Right atrium auricular region (tissue), 2 donors: ENCODE results near the gene MYH10. TPM values are rescaled to one million over a fixed set of nuclear protein-coding genes. Genes with fewer than 3 reads are reported as not detected.
A peak's percentile ranks its signal among the peaks of the same experiment; 100 is the strongest.

Experiments used
- DNase-seq: peaks from one replicate; pipeline ENCODE4 v3.0.0-alpha.2; 2019; ENCODE audit warnings: low spot score
- H3K27ac ChIP-seq, 2 donors: fragments of 200-600 bp; sonication (generic); 1 replicate in 1 of 2; 2 replicates in 1 of 2; pipeline ENCODE4 v1.5.1; 2016 to 2019
- H3K27me3 ChIP-seq, 2 donors: fragments of 200-600 bp; sonication (generic); one replicate each; pipeline versions ENCODE4 v1.5.1 to v1.6.0; 2017 to 2019
- H3K36me3 ChIP-seq: fragments of 200-600 bp; sonication (generic); one replicate; pipeline ENCODE4 v1.5.1; 2016
- H3K4me1 ChIP-seq, 2 donors: fragments of 200-600 bp; sonication (generic); one replicate each; pipeline versions ENCODE4 v1.5.1 to v1.6.0; 2017 to 2019
- H3K4me3 ChIP-seq, 2 donors: fragments of 200-600 bp; sonication (generic); 1 replicate in 1 of 2; 2 replicates in 1 of 2; pipeline ENCODE4 v1.5.1; 2017 to 2019; ENCODE audit warnings: mild to moderate bottlenecking in 1 of 2, moderate library complexity in 1 of 2
- H3K9me3 ChIP-seq, 2 donors: fragments of 200-600 bp; sonication (generic); one replicate each; pipeline ENCODE4 v1.5.1; 2019
- CTCF ChIP-seq, 2 donors: fragments of 200-600 bp; sonication (generic); IDR thresholded peaks; one replicate each; pipeline ENCODE4 v1.5.1; 2019; ENCODE audit warnings: antibody characterized with exemption in 2 of 2
- total RNA-seq, 2 donors: library from RNA; depleted of rRNA; stranded (reverse); fragments of >200 nt; gene quantifications; one replicate each; pipeline ENCODE4 v1.1.0, GENCODE V29; 2016

The MYH10 gene
- total RNA-seq, 2 donors from 2014 or later, result 48.9 to 49.1 TPM

GRCh38 chr17:8475781-8476180, 154.7 kb downstream of the MYH10 start:
- Histone ChIP-seq H3K4me1 (peaks cover 0 to 22% of the 10 kb centered on the region in 2 donors), H3K9me3 (no peaks in the 10 kb centered on the region), H3K36me3 (peaks cover 80% of the 10 kb centered on the region)

DNA sequence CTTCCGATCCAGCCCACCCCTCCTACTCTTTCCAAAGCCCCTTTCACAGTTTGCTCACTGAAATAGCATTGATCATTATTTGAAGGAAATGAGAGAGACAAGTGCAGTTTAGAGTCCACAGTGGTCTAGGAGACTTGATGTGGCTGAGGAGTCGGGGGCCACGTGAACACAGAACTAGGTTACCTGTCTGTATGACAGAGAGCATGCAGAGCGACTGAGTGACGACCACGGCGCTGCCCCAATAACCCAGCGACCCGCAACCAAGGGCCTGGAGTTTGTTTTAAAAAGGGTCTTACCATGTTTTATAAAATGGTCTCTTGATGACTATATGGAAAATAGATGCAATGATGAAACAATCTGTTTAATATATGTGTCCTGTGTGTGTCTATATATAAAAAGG, 155.3 kb downstream of the MYH10 start:
- no peaks in the 10 kb centered on the region for H3K9me3 ChIP-seq
- no peak for DNase-seq
- no peak overlapping the region for H3K27ac ChIP-seq
- H3K4me3 ChIP-seq, result no peak overlapping the region
- no peak for TF ChIP-seq CTCF (IDR thresholded peaks at IDR 0.05)
- peaks cover 75% of the 10 kb centered on the region for H3K36me3 ChIP-seq
- no peaks in the 10 kb centered on the region for H3K27me3 ChIP-seq
- H3K4me1 ChIP-seq, result peaks cover 0 to 23% of the 10 kb centered on the region in 2 donors

More at GRCh38 chr17:8475781-8476180, 154.7 kb downstream of the MYH10 start:
- TF ChIP-seq CTCF (IDR thresholded peaks at IDR 0.05), result no peak
- no peaks in the 10 kb centered on the region for H3K27me3 ChIP-seq
- H3K27ac ChIP-seq, result no peak overlapping the region
- no peak overlapping the region for H3K4me3 ChIP-seq
- DNase-seq, result no peak

GRCh38 chr17:8474826-8475225, 155.7 kb downstream of the MYH10 start:
- Histone ChIP-seq H3K27ac (no peak overlapping the region), H3K27me3 (no peaks in the 10 kb centered on the region), H3K4me3 (no peak overlapping the region), H3K9me3 (no peaks in the 10 kb centered on the region), H3K4me1 (peaks cover 0 to 23% of the 10 kb centered on the region in 2 donors), H3K36me3 (peaks cover 71% of the 10 kb centered on the region)
- TF ChIP-seq CTCF (IDR thresholded peaks at IDR 0.05), result no peak
- no peak for DNase-seq

GRCh38 chr17:8473451-8474192, 156.9 kb downstream of the MYH10 start:
- Histone ChIP-seq H3K27me3 (no peaks in the 10 kb centered on the region), H3K27ac (peak overlapping the region in 1 of 2 donors; percentile 21), H3K36me3 (peaks cover 64% of the 10 kb centered on the region), H3K9me3 (no peaks in the 10 kb centered on the region), H3K4me1 (peaks cover 0 to 24% of the 10 kb centered on the region in 2 donors), H3K4me3 (no peak overlapping the region)
- DNase-seq, result no peak
- TF ChIP-seq CTCF (IDR thresholded peaks at IDR 0.05), result no peak

DNA sequence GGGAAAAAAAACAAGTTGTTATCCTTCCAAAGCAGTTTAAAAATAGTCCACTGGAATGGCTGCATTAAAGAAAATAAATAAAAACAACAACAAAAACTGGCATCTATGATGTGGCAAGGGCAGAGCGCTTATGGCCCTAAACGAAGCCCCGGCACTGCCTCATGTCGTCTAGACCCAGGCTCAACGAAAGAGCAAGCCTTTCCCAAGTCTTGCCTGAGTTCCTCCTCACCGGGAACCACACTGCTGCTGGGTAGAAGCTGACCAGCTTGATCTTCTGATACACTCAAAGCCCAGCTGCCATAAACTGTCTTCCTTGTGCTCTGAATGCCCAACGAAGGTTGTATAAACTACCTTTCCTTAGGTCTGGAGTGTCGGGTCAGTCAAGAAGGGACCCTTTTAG, 157.9 kb downstream of the MYH10 start:
- H3K4me1 ChIP-seq, result peaks cover 0 to 24% of the 10 kb centered on the region in 2 donors
- H3K9me3 ChIP-seq, result no peaks in the 10 kb centered on the region
- peaks cover 64% of the 10 kb centered on the region for H3K36me3 ChIP-seq
- DNase-seq, result no peak
- no peak overlapping the region for H3K4me3 ChIP-seq
- peak overlapping the region in 1 of 2 donors; percentile 3 for H3K27ac ChIP-seq
- H3K27me3 ChIP-seq, result no peaks in the 10 kb centered on the region
- no peak for TF ChIP-seq CTCF (IDR thresholded peaks at IDR 0.05)
